HG03097 (cell line): Measurements from ENCODE around the gene GSTO1.
"Not testable (repeated sequence)": the region's sequence is repeated elsewhere in the genome, so short reads cannot be mapped to it uniquely, and the experiment has no call there.

Source experiments
- ATAC-seq: cut with Tn5 transposase; IDR thresholded peaks from one replicate; pipeline ENCODE4 v1.9.1; 2021; ENCODE audit not compliant: unreplicated experiment, low FRiP score

GSTO1 gene

GRCh38 chr10:104248931-104249330 is 5.8 kb upstream of the GSTO1 start:
- not testable (repeated sequence) for ATAC-seq

- no peak for ATAC-seq
These were observed 4.3 kb upstream of the GSTO1 start for GRCh38 chr10:104250371-104250770.

GRCh38 chr10:104251443-104251842 is 3.2 kb upstream of the GSTO1 start:
- ATAC-seq: no peak

GRCh38 chr10:104252368-104252767 is 2.3 kb upstream of the GSTO1 start:
- no peak for ATAC-seq

- no peak for ATAC-seq
These were observed 1.6 kb upstream of the GSTO1 start for GRCh38 chr10:104253106-104253505.

- ATAC-seq: no peak
These were observed 884 bp upstream of the GSTO1 start for GRCh38 chr10:104253606-104254410.

GRCh38 chr10:104255311-104255981 is 754 bp downstream of the GSTO1 start:
- peak; percentile 33 for ATAC-seq

GRCh38 chr10:104256335-104256961 is 1.8 kb downstream of the GSTO1 start:
- ATAC-seq: no peak

GRCh38 chr10:104257235-104257634 is 2.5 kb downstream of the GSTO1 start:
- no peak for ATAC-seq

- ATAC-seq: no peak
These were observed 3.5 kb downstream of the GSTO1 start for GRCh38 chr10:104258209-104258608.

GRCh38 chr10:104259456-104259855 is 4.8 kb downstream of the GSTO1 start:
- ATAC-seq: no peak

GRCh38 chr10:104259999-104260774 is 5.5 kb downstream of the GSTO1 start:
- ATAC-seq: no peak

GRCh38 chr10:104260775-104261115 is 6.1 kb downstream of the GSTO1 start:
- ATAC-seq: no peak

GRCh38 chr10:104262055-104262454 is 7.4 kb downstream of the GSTO1 start:
- ATAC-seq: no peak

GRCh38 chr10:104264783-104265182 is 10.1 kb downstream of the GSTO1 start:
- ATAC-seq: no peak

- no peak for ATAC-seq
These were observed 13.2 kb downstream of the GSTO1 start for GRCh38 chr10:104267721-104268404.

GRCh38 chr10:104268405-104268712 is 13.7 kb downstream of the GSTO1 start:
- ATAC-seq: no peak

- peak; percentile 99 for ATAC-seq
These were observed 14.3 kb downstream of the GSTO1 start, which contains the start of gene GSTO2 for GRCh38 chr10:104268713-104269645. Gene GSTO2, plus strand, starts transcription at chr10:104269184. Its CDS starts 5,732 bp downstream, at chr10:104274916.

GRCh38 chr10:104273286-104273685 is 18.6 kb downstream of the GSTO1 start:
- no peak for ATAC-seq
